Vagina (tissue), 2 donors: ENCODE data around the gene HEG1. TPM values are rescaled to one million over a fixed set of nuclear protein-coding genes. Genes with fewer than 3 reads are reported as not detected.

ENCODE experiments used
- DNase-seq, 2 donors: peaks; one replicate each; pipeline ENCODE4 v3.0.0-alpha.2; 2017; ENCODE audit errors: extremely low spot score in 2 of 2
- H3K27ac ChIP-seq: fragments of 200-600 bp; sonication (generic); one replicate; pipeline ENCODE4 v1.5.1; 2019
- H3K27me3 ChIP-seq: fragments of 200-600 bp; sonication (generic); one replicate; pipeline ENCODE4 v1.5.1; 2019
- H3K36me3 ChIP-seq, 2 donors: fragments of 200-600 bp; sonication (generic); one replicate each; pipeline ENCODE4 v1.5.1; 2017 to 2019
- H3K4me1 ChIP-seq: fragments of 200-600 bp; sonication (generic); one replicate; pipeline ENCODE4 v1.5.1; 2019
- H3K4me3 ChIP-seq, 2 donors: fragments of 200-600 bp; sonication (generic); 1 replicate in 1 of 2; 2 replicates in 1 of 2; pipeline ENCODE4 v1.5.1; 2016 to 2019
- H3K9me3 ChIP-seq: fragments of 200-600 bp; sonication (generic); one replicate; pipeline ENCODE4 v1.5.1; 2019
- POLR2A ChIP-seq, 2 donors: fragments of 450-650 bp; IDR thresholded peaks; one replicate each; pipeline ENCODE4 v1.6.1; 2017; ENCODE audit warnings: antibody characterized with exemption in 2 of 2, mild to moderate bottlenecking in 2 of 2, moderate library complexity in 2 of 2
- POLR2AphosphoS5 ChIP-seq, 2 donors: sonication (generic); formaldehyde crosslinking; IDR thresholded peaks; one replicate each; pipeline ENCODE4 v1.9.0; 2017; ENCODE audit warnings: antibody characterized with exemption in 2 of 2, mild to moderate bottlenecking in 2 of 2, low read depth in 1 of 2; ENCODE audit not compliant: insufficient read depth in 1 of 2
- intact Hi-C: fragments of 100-400 bp; cut with DNase I; formaldehyde crosslinking; loops from one replicate; pipeline ENCODE4 v1.15.1; 2023
- total RNA-seq: library from RNA; depleted of rRNA; stranded (reverse); fragments of >200 nt; gene quantifications from one replicate; pipeline ENCODE4 v1.2.3, GENCODE V29; 2016
- TF ChIP-seq, protein P1 (sequence below), 3 experiments: fragments of 450-650 bp in 2 of 3; fragments of 200-600 bp in 1 of 3; sonication (generic) in 1 of 3; IDR thresholded peaks; one replicate each; pipeline ENCODE4 v1.5.1; 2017 to 2019; ENCODE audit warnings: antibody characterized with exemption in 3 of 3, mild to moderate bottlenecking in 2 of 3, moderate library complexity in 2 of 3

HEG1 gene
- total RNA-seq, 1 donor from 2014 or later = 47.1 TPM

DNA sequence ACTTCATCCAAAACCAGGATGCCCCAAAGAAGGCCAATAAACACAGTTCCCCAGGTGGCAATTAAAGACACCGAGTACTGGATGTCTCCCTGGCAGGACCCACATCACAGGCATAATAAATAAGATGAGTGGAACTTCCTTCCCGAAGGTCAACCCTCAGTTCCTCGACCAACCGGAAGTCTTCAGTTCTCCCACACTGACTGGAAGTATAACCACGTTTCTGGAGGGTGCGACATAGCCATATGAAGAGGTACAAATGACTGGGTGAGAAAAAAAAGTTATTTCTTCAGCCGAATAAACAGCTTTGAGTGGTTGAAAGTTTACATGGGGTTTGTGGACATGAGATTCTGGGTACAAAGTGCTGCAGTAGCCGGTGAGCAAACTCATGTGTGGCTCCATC lies 86.6 kb downstream of the HEG1 start:
- H3K9me3 ChIP-seq = no peaks in the 10 kb centered on the region
- intact Hi-C loops = no loop called here
- H3K27me3 ChIP-seq = no peaks in the 10 kb centered on the region
- no peak overlapping the region for H3K27ac ChIP-seq
- TF ChIP-seq, protein P1, sequence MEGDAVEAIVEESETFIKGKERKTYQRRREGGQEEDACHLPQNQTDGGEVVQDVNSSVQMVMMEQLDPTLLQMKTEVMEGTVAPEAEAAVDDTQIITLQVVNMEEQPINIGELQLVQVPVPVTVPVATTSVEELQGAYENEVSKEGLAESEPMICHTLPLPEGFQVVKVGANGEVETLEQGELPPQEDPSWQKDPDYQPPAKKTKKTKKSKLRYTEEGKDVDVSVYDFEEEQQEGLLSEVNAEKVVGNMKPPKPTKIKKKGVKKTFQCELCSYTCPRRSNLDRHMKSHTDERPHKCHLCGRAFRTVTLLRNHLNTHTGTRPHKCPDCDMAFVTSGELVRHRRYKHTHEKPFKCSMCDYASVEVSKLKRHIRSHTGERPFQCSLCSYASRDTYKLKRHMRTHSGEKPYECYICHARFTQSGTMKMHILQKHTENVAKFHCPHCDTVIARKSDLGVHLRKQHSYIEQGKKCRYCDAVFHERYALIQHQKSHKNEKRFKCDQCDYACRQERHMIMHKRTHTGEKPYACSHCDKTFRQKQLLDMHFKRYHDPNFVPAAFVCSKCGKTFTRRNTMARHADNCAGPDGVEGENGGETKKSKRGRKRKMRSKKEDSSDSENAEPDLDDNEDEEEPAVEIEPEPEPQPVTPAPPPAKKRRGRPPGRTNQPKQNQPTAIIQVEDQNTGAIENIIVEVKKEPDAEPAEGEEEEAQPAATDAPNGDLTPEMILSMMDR (IDR thresholded peaks at IDR 0.05) = no peak
- TF ChIP-seq POLR2AphosphoS5 (IDR thresholded peaks at IDR 0.05; ENCODE audit: insufficient read depth in 1 of 2, low read depth in 1 of 2) = no peak
- TF ChIP-seq POLR2A (IDR thresholded peaks at IDR 0.05) = no peak
- no peaks in the 10 kb centered on the region for H3K4me1 ChIP-seq
- no peak overlapping the region for H3K4me3 ChIP-seq
- DNase-seq = no peak
- H3K36me3 ChIP-seq = peaks cover 0 to 34% of the 10 kb centered on the region in 2 donors

DNA sequence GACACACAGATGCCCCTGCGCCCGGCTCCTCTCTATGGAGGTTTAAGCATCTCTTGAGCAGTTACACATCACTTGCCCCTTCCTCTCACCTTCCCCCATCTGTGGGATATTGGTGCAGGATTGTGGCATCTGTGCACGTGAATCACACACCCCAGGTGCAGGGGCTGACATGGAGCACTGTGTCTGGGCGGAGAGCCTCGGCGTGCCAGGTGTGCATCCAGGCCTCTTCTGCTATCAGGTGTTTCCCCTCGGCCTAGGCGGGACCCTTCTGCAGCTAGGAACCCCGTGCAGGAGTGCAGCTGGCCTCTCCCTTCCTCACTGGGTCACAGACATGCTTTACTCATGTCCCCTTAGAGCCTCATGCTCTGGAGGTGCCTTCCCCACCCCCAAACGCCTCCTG lies 87.8 kb downstream of the HEG1 start:
- Histone ChIP-seq H3K36me3 (peaks cover 0 to 30% of the 10 kb centered on the region in 2 donors), H3K4me1 (no peaks in the 10 kb centered on the region), H3K4me3 (no peak overlapping the region), H3K9me3 (no peaks in the 10 kb centered on the region), H3K27me3 (no peaks in the 10 kb centered on the region), H3K27ac (no peak overlapping the region)
- intact Hi-C loops = no loop called here
- no peak for DNase-seq
- TF ChIP-seq, protein P1 (IDR thresholded peaks at IDR 0.05) = no peak
- no peak for TF ChIP-seq POLR2AphosphoS5 (IDR thresholded peaks at IDR 0.05; ENCODE audit: insufficient read depth in 1 of 2, low read depth in 1 of 2)
- TF ChIP-seq POLR2A (IDR thresholded peaks at IDR 0.05) = no peak

DNA sequence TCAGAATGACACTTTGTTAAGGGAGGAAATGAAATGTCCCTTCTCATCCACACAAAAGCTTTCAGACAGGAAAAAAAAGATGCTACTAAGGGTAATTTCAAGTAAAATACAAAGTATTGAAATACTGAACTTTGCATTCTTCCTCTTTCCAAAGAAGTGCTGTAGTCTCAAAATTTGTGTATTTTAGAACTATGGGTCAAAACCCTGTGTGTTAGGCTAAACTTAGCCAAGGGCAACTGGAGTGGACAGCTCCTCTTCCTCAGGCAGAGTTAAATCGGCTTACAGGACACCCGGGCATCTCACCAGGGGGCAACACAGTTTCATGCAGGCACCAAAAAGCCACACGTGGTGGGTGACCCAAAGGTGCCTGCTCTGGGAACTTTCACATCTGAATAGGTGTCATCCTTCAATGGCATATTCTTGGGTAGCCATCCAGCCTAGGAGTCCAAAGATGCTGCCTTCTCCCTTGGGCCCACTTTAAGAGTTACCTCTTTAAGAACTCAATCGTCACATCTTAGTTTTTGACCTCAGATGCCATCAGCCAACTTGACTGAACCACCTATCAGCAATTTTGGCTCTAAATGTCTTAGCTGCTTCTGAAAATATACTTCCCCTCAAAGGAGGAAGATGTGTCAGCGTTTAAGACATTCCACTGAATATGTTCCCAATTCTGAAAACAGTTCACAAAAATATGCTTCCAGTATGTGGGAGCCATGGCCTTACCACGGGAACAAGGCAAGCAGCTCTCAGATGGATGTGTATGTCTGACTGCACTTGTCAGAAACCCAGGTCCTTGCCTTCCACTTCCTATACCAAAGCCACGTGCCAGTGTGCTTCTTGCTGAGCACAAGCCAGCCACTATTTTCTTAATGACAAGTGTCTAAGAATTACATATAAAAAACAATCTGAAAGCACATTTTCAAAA lies 89.0 kb downstream of the HEG1 start:
- DNase-seq = no peak
- Histone ChIP-seq H3K36me3 (peaks cover 0 to 20% of the 10 kb centered on the region in 2 donors), H3K4me3 (no peak overlapping the region), H3K27me3 (no peaks in the 10 kb centered on the region), H3K9me3 (no peaks in the 10 kb centered on the region), H3K4me1 (no peaks in the 10 kb centered on the region), H3K27ac (no peak overlapping the region)
- TF ChIP-seq POLR2A (IDR thresholded peaks at IDR 0.05) (no peak), POLR2AphosphoS5 (IDR thresholded peaks at IDR 0.05; ENCODE audit: insufficient read depth in 1 of 2, low read depth in 1 of 2) (no peak)
- TF ChIP-seq, protein P1 (IDR thresholded peaks at IDR 0.05) = no peak
- intact Hi-C loops = no loop called here

DNA sequence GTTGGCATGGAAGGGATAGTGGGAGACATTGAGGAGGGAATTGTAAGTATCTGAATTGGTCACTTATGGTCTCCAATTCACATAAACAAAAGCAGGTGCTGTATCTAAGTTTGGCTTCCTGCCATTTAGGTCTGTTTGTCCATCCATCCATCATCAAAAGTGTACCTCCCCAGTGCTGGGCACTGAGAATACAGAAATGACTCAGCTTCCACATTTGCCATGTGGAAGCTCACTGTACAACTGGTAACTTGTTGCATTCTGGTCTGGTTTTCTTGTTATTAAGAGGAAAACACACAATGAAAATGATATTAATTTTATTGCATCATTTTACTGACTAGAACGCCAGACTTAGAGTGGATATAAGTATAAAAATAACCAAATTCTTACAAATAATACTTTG lies 90.4 kb downstream of the HEG1 start:
- Histone ChIP-seq H3K9me3 (no peaks in the 10 kb centered on the region), H3K27me3 (no peaks in the 10 kb centered on the region), H3K4me3 (no peak overlapping the region), H3K4me1 (no peaks in the 10 kb centered on the region), H3K27ac (no peak overlapping the region), H3K36me3 (peaks cover 0 to 19% of the 10 kb centered on the region in 2 donors)
- TF ChIP-seq POLR2A (IDR thresholded peaks at IDR 0.05) (no peak), POLR2AphosphoS5 (IDR thresholded peaks at IDR 0.05; ENCODE audit: insufficient read depth in 1 of 2, low read depth in 1 of 2) (no peak)
- TF ChIP-seq, protein P1 (IDR thresholded peaks at IDR 0.05) = no peak
- DNase-seq = no peak
- intact Hi-C loops = no loop called here

DNA sequence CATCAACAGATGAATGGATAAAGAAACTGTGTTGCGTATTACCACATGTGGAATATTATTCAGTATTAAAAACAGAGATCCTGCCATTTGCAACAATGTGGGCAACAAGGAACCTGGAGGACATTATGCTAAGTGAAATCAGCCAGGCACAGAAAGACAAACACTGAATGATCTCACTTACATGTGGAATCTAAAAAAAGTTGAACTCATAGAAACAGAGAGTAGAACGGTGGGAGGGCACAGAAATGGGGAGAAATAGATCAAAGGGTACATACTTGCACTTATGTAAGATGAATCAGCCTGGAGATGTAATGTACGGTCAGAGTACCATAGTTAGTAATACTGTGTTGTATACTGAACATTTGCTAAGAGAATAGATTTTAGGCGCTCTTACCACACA lies 91.4 kb downstream of the HEG1 start:
- TF ChIP-seq POLR2A (IDR thresholded peaks at IDR 0.05) (no peak), POLR2AphosphoS5 (IDR thresholded peaks at IDR 0.05; ENCODE audit: insufficient read depth in 1 of 2, low read depth in 1 of 2) (no peak)
- TF ChIP-seq, protein P1 (IDR thresholded peaks at IDR 0.05) = no peak
- H3K9me3 ChIP-seq = no peaks in the 10 kb centered on the region
- H3K27me3 ChIP-seq = no peaks in the 10 kb centered on the region
- H3K27ac ChIP-seq = no peak overlapping the region
- H3K36me3 ChIP-seq = peaks cover 0 to 9% of the 10 kb centered on the region in 2 donors
- no peaks in the 10 kb centered on the region for H3K4me1 ChIP-seq
- no peak overlapping the region for H3K4me3 ChIP-seq
- intact Hi-C loops = no loop called here
- DNase-seq = no peak
